Esophagus mucosa (tissue), 1 donor: ENCODE measurements around the gene CDC14B. TPM values are rescaled to one million over a fixed set of nuclear protein-coding genes. Genes with fewer than 3 reads are reported as not detected.
"Not testable (repeated sequence)": the region's sequence is repeated elsewhere in the genome, so short reads cannot be mapped to it uniquely, and the experiment has no call there.

Source experiments
- ATAC-seq: fragments of 200-7000 bp; cut with Tn5 transposase; one replicate; pipeline ENCODE4 v1.9.1; 2020
- total RNA-seq: library from RNA; stranded (reverse); gene quantifications from one replicate; pipeline ENCODE4 v1.2.4, GENCODE V29; 2023
- donor health status: DM: yes; HTN: yes; CAD: no.

CDC14B gene
- total RNA-seq, 1 donor from 2014 or later = 7.0 TPM

GRCh38 chr9:96532173-96532572 lies 87.5 kb downstream of the CDC14B start:
- no peak for ATAC-seq

- no peak for ATAC-seq
Measured at GRCh38 chr9:96524764-96525163, 94.9 kb downstream of the CDC14B start.

- ATAC-seq = no peak
Measured at GRCh38 chr9:96524045-96524444, 95.6 kb downstream of the CDC14B start.

GRCh38 chr9:96523374-96523773 lies 96.3 kb downstream of the CDC14B start:
- ATAC-seq = no peak

- ATAC-seq = no peak
Measured at GRCh38 chr9:96522366-96522765, 97.3 kb downstream of the CDC14B start.

GRCh38 chr9:96519787-96520186 lies 99.9 kb downstream of the CDC14B start:
- ATAC-seq = no peak

- no peak for ATAC-seq
Measured at GRCh38 chr9:96519095-96519494, 100.5 kb downstream of the CDC14B start.

- no peak for ATAC-seq
Measured at GRCh38 chr9:96515621-96516470, 103.8 kb downstream of the CDC14B start.

GRCh38 chr9:96514800-96515158 lies 104.9 kb downstream of the CDC14B start:
- no peak for ATAC-seq

GRCh38 chr9:96514108-96514799 lies 105.4 kb downstream of the CDC14B start:
- ATAC-seq = no peak

- ATAC-seq = no peak
Measured at GRCh38 chr9:96513622-96514021, 106.0 kb downstream of the CDC14B start.

- ATAC-seq = no peak
Measured at GRCh38 chr9:96512240-96512639, 107.4 kb downstream of the CDC14B start.

GRCh38 chr9:96510258-96510657 lies 109.4 kb downstream of the CDC14B start:
- ATAC-seq = no peak

- no peak for ATAC-seq
Measured at GRCh38 chr9:96509848-96510247, 109.8 kb downstream of the CDC14B start.

GRCh38 chr9:96509026-96509425 lies 110.6 kb downstream of the CDC14B start:
- no peak for ATAC-seq

GRCh38 chr9:96508227-96508940 lies 111.3 kb downstream of the CDC14B start:
- ATAC-seq = no peak

GRCh38 chr9:96505316-96505991 lies 114.2 kb downstream of the CDC14B start:
- ATAC-seq = no peak

- ATAC-seq = no peak
Measured at GRCh38 chr9:96503918-96504317, 115.7 kb downstream of the CDC14B start.

GRCh38 chr9:96503374-96503748 lies 116.3 kb downstream of the CDC14B start:
- ATAC-seq = not testable (repeated sequence)

- ATAC-seq = no peak
Measured at GRCh38 chr9:96502539-96503373, 116.9 kb downstream of the CDC14B start.

GRCh38 chr9:96501633-96502538 lies 117.8 kb downstream of the CDC14B start:
- ATAC-seq = no peak
